Esophagus squamous epithelium (tissue), 4 donors: Measurements from ENCODE around the gene OGFR.

ENCODE experiments used
- CTCF ChIP-seq, 6 experiments: fragments of 450-650 bp in 4 of 6; fragments of 200-600 bp in 2 of 6; sonication (generic) in 2 of 6; IDR thresholded peaks; one replicate each; pipeline ENCODE4 v1.5.1; 2016 to 2019; ENCODE audit warnings: antibody characterized with exemption in 6 of 6, mild to moderate bottlenecking in 4 of 6, moderate library complexity in 4 of 6
- POLR2A ChIP-seq, 4 donors: fragments of 450-650 bp; IDR thresholded peaks; one replicate each; pipeline ENCODE4 v1.6.1; 2017; ENCODE audit warnings: antibody characterized with exemption in 4 of 4, mild to moderate bottlenecking in 4 of 4, moderate library complexity in 3 of 4

- no peak for TF ChIP-seq CTCF (IDR thresholded peaks at IDR 0.05)
- TF ChIP-seq POLR2A (IDR thresholded peaks at IDR 0.05) = no peak
Measured at GRCh38 chr20:62817975-62818591, 13.4 kb downstream of the OGFR start.
